Right lobe of liver (tissue), 4 donors: ENCODE measurements around the gene COX20.

Experiments
- CTCF ChIP-seq, 4 donors: fragments of 200-600 bp in 3 of 4; fragments of 450-650 bp in 1 of 4; IDR thresholded peaks; one replicate each; pipeline versions ENCODE4 v1.5.1 to v1.8.0; 2016 to 2022; ENCODE audit warnings: antibody characterized with exemption in 4 of 4, mild to moderate bottlenecking in 2 of 4
- POLR2A ChIP-seq: fragments of 450-650 bp; IDR thresholded peaks from one replicate; pipeline ENCODE4 v1.6.1; 2017; ENCODE audit warnings: antibody characterized with exemption, mild to moderate bottlenecking
- donor health status: DM: no; HTN: no; CAD: no.
- donor health status: DM: no; HTN: no; CAD: no.
- donor health status: DM: no; HTN: yes; CAD: no.

GRCh38 chr1:244835276-244836134, at the start of gene COX20:
- no peak for TF ChIP-seq CTCF (IDR thresholded peaks at IDR 0.05)
- TF ChIP-seq POLR2A, result no peak
